Activated naive CD8-positive, alpha-beta T cell treated with anti-CD3 and anti-CD28 coated beads, Interleukin-2, amount 10 ng/mL, durations not matched to agents 7 days and 5 days (primary cell): Measurements from ENCODE around the gene FGFR2. TPM values are rescaled to one million over a fixed set of nuclear protein-coding genes. Genes with fewer than 3 reads are reported as not detected.

ENCODE experiments used
- ATAC-seq: fragments of 150-1000 bp; cut with Tn5 transposase; one replicate; pipeline ENCODE4 v1.10.0; 2021; ENCODE audit warnings: low read depth, moderate library complexity
- POLR2A ChIA-PET: fragments of 350-600 bp; sonication (Branson Sonifier 250); formaldehyde crosslinking; loops from one replicate; lab custom pipeline; 2021; ENCODE audit warnings: antibody characterized with exemption; lab: Charles Lee
- DNase-seq: peaks from one replicate; pipeline ENCODE4 v3.0.0; 2021
- H3K27ac Mint-ChIP-seq: one replicate; pipeline ENCODE4 v1.8.0; 2022; ENCODE audit warnings: mild to moderate bottlenecking, mixed read lengths
- H3K27me3 Mint-ChIP-seq: one replicate; pipeline ENCODE4 v1.8.0; 2022; ENCODE audit warnings: mild to moderate bottlenecking, moderate library complexity, mixed read lengths
- H3K36me3 Mint-ChIP-seq: one replicate; pipeline ENCODE4 v1.8.0; 2021; ENCODE audit warnings: mild to moderate bottlenecking, mixed read lengths
- H3K4me1 Mint-ChIP-seq: one replicate; pipeline ENCODE4 v1.8.0; 2021; ENCODE audit warnings: mixed read lengths
- H3K4me3 Mint-ChIP-seq: one replicate; pipeline ENCODE4 v1.8.0; 2022; ENCODE audit warnings: mild to moderate bottlenecking, moderate library complexity, mixed read lengths
- H3K9me3 Mint-ChIP-seq: one replicate; pipeline ENCODE4 v1.8.0; 2021; ENCODE audit warnings: mixed read lengths
- total RNA-seq, 2 experiments: library from RNA; stranded (reverse); gene quantifications; one replicate each; pipeline ENCODE4 v1.2.3, GENCODE V29; 2021

The FGFR2 gene
- total RNA-seq, 2 experiments from 2014 or later: 0.89 to 1.1 TPM

DNA sequence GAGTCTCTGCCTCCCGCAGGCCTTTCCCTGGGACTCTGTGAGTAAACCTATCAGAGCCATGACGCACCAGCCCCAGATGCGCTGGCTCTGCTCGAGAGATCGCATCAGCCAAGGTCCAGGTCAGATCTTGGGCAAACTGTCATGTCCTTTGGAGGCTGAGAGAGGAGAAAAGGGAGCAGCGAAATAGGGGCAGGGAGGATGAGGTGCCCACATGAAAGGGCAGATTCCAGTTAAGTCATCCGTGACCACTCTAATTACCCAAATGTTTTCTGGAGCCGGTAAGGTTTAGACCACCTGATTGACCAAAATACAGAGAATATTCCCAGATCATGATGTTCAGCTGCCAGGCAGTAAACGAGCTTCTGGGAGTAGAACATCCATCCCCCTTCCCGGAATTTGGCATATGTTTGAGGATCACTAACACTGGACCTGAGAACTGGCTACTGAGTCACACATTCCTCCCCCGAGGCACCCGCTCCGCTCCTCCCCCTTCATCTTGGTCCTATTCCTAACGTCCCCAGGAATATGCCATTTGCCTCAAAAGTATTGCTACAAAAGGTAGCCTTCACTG is 88.0 kb downstream of the FGFR2 start:
- no peak overlapping the region for H3K27ac Mint-ChIP-seq
- DNase-seq (no peak), ATAC-seq (no peak)
- H3K27me3 Mint-ChIP-seq: no peaks in the 10 kb centered on the region
- H3K36me3 Mint-ChIP-seq: no peaks in the 10 kb centered on the region
- H3K4me3 Mint-ChIP-seq: no peak overlapping the region
- no peaks in the 10 kb centered on the region for H3K4me1 Mint-ChIP-seq
- POLR2A ChIA-PET: no interaction called here
- H3K9me3 Mint-ChIP-seq: peaks cover under 1% of the 10 kb centered on the region

DNA sequence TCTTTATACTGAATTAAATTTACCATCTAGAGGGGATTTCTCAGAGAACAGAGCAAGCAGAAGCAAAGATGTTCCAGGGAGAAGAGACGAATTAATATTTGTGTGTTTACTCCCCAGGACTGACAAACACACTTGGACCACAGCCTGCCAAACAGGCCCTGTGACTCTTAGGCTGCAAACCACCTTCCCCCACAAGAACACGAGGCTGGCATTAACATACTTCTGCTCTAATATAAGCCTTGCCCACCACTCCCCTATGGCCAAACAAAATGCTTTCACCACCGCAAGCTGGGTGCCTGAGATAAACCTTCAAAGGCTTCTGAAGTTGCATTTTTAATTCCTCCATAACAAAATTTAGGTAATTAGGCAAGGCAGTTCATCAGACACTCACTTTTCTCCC is 88.4 kb downstream of the FGFR2 start:
- Mint-ChIP-seq H3K27me3 (no peaks in the 10 kb centered on the region), H3K4me3 (no peak overlapping the region), H3K27ac (no peak overlapping the region), H3K4me1 (no peaks in the 10 kb centered on the region), H3K36me3 (no peaks in the 10 kb centered on the region), H3K9me3 (peaks cover 2% of the 10 kb centered on the region)
- DNase-seq (no peak), ATAC-seq (no peak)
- POLR2A ChIA-PET: no interaction called here

DNA sequence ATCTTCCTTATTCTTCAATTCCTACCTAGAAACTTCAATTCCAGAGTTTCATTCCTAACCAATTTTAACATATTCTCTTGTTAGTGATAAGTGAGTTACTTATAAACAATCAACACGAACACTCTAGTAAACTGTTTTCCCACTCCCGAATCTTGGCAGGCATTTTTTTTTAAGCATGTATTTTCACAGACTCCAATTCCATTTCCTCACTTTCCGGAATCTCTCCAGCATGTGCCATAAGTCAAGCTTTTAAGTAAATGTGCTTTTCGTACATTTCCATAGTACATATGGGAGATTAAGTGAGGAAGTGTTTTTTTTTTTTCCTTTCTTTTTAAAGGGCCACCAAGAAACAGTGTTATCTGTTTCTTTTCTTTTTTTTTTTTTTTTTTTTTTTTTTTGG is 89.1 kb downstream of the FGFR2 start:
- POLR2A ChIA-PET: no interaction called here
- Mint-ChIP-seq H3K27ac (no peak overlapping the region), H3K9me3 (peaks cover 2% of the 10 kb centered on the region), H3K4me3 (no peak overlapping the region), H3K27me3 (no peaks in the 10 kb centered on the region), H3K36me3 (no peaks in the 10 kb centered on the region), H3K4me1 (no peaks in the 10 kb centered on the region)
- DNase-seq: no peak
- no peak for ATAC-seq

DNA sequence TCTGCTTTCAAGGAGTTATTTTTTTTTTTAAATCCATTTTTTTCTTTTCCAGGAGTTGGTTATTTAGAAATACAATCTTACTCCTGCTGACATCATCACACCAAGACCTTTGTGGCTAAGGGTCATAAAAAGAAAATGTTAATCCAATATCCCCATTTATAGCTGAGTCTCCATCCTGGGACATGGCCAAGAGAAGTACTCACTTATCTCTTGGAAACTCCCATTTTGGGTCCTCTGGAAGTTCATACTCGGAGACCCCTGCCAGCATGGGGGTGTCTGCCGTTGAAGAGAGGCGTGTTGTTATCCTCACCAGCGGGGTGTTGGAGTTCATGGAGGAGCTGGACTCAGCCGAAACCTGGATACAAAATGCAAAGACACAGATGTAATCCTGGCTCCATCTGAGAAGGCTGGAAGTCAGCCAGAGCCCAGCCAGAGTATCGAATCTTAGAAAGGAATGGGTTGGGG is 94.6 kb downstream of the FGFR2 start:
- DNase-seq (no peak), ATAC-seq (no peak)
- H3K4me1 Mint-ChIP-seq: no peaks in the 10 kb centered on the region
- no peaks in the 10 kb centered on the region for H3K27me3 Mint-ChIP-seq
- no peaks in the 10 kb centered on the region for H3K36me3 Mint-ChIP-seq
- POLR2A ChIA-PET: no interaction called here
- no peak overlapping the region for H3K27ac Mint-ChIP-seq
- peaks cover 4% of the 10 kb centered on the region for H3K9me3 Mint-ChIP-seq
- H3K4me3 Mint-ChIP-seq: no peak overlapping the region

DNA sequence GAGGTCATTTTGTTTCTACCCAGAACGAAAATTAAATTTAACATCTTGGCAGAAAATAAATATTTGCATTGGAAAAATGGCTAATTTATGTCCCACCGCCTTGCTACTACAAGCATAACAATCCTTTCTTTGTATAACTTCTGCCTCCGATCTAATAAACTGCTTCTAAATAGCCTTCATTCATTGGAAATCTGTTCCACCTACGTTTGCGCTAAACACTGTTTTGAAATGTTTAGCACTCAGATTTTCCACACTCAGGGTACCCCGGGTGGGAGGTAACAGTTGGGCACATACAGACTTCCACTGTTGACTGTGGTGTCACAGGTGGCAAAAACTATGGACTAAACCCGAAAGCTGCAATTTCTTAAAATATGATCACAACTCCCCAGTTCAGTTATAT is 96.4 kb downstream of the FGFR2 start:
- Mint-ChIP-seq H3K36me3 (no peaks in the 10 kb centered on the region), H3K9me3 (peaks cover 4% of the 10 kb centered on the region), H3K27ac (no peak overlapping the region), H3K4me3 (no peak overlapping the region), H3K4me1 (no peaks in the 10 kb centered on the region), H3K27me3 (no peaks in the 10 kb centered on the region)
- ATAC-seq (no peak), DNase-seq (no peak)
- POLR2A ChIA-PET: no interaction called here

DNA sequence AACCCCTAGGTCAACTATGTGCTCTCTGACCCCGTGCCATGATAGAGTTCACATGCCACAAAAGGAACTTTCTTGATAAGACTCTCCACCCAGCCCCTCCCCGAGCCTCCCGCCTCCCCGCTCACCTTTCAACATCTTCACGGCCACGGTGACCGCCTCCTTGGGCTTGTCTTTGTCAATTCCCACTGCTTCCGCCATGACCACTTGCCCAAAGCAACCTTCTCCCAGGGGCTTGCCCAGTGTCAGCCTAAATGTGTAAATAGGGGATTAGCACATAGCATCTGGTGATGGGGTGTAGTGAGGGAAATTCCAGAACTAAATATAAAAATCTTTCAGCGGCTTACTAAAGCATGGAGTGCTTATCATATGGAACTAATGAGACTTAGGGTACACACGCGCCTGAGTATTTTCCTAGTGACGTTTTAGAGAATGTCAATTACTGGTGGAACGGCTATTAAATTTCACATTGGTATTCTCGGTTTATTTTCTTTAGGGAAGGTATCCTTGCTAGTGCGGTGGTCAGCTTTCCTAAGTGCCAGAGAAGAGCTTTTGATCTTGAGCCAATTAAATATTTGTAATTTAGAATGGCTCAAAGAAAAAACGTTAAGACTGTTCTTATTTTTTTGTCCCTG is 97.4 kb downstream of the FGFR2 start:
- no peak for DNase-seq
- Mint-ChIP-seq H3K9me3 (peaks cover 4% of the 10 kb centered on the region), H3K27ac (no peak overlapping the region), H3K4me3 (no peak overlapping the region), H3K4me1 (no peaks in the 10 kb centered on the region), H3K36me3 (no peaks in the 10 kb centered on the region), H3K27me3 (no peaks in the 10 kb centered on the region)
- ATAC-seq: no peak
- POLR2A ChIA-PET: no interaction called here

DNA sequence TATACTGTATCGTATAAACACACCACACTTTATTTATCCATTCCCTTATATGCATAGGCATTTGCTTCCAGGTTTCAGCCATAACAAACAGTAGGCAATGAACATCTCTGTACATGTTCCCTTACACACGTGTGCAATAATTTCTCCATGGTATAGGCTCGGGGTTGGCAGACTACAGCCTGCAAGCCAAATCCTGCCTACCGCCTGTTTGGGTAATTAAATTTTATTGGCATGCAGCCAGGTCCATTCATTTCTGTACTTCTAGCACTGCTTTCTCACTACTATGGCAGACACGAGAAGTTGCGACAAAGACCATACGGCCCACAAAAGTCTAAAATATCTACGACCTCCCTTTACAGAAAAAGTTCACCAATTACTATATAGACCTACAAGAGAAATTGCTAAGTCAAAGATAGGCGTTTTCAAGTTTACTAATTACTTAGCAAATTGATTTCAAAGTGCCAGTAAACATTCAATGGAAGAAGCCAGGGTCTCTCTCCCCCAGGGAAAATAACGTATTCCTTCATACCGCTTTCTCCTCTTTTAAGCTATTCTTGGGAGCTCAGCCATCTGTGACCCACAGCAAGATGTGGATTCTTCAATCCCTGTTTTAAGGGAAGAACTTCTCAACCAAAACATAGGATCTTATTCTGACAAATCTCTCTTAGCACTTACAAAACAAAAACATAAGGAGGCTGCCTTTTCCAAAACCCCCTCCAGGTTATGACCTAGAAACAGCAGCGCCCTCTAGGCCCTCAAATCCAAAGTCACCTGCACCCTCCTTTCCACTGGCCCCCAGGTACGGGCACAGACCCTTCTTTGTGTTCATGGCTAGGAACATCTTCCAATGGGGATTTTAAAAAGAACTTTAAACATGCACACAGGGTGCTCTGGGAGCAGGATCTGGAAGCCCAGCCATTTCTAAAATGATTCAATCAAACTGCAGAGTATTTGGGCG is 100.5 kb downstream of the FGFR2 start:
- no peaks in the 10 kb centered on the region for H3K36me3 Mint-ChIP-seq
- H3K27me3 Mint-ChIP-seq: no peaks in the 10 kb centered on the region
- DNase-seq: no peak
- H3K9me3 Mint-ChIP-seq: peaks cover 2% of the 10 kb centered on the region
- H3K27ac Mint-ChIP-seq: no peak overlapping the region
- H3K4me3 Mint-ChIP-seq: no peak overlapping the region
- no peak for ATAC-seq
- no peaks in the 10 kb centered on the region for H3K4me1 Mint-ChIP-seq
- POLR2A ChIA-PET: no interaction called here

DNA sequence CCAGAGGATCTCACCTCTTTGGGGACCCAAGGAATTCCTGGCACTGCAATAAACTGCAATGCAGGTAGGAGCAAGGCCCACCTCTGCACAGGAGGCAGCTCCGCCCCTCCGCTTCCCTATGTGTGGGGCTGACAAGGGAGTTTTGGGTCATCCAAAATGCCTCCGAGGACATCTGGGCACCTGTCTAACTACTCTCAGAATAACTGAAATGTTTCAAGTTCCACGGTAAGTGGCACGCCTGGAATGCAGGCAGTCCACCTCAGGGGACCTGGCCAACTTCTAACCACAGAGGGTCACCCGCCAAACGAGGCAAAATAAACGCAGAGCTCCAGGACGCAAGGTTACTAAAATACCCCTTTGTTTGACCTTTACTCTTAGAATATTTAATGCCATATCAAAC is 102.5 kb downstream of the FGFR2 start:
- H3K27ac Mint-ChIP-seq: no peak overlapping the region
- peaks cover 2% of the 10 kb centered on the region for H3K9me3 Mint-ChIP-seq
- H3K4me1 Mint-ChIP-seq: no peaks in the 10 kb centered on the region
- ATAC-seq: no peak
- POLR2A ChIA-PET: no interaction called here
- H3K27me3 Mint-ChIP-seq: no peaks in the 10 kb centered on the region
- H3K4me3 Mint-ChIP-seq: no peak overlapping the region
- DNase-seq: no peak
- H3K36me3 Mint-ChIP-seq: no peaks in the 10 kb centered on the region

DNA sequence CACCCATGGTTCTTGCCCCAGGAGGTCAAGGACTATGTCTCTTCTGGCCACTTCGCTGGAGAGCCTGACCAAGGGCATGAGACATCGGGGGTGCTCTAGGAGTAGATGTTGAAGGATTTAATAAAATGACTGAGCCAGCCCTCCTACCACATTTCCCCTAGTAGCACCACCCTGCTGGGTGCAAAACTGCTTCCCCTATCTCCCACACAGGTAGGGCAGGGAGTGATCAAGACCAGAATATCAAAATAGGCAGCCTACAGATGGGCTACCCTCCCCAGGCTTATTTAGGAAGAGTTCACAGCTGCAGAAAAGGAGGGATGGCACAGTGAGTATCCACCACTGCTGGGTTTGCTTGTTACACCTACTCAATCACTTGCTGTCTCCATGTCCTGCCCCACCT is 103.9 kb downstream of the FGFR2 start:
- H3K27ac Mint-ChIP-seq: no peak overlapping the region
- H3K4me1 Mint-ChIP-seq: no peaks in the 10 kb centered on the region
- DNase-seq (no peak), ATAC-seq (no peak)
- H3K9me3 Mint-ChIP-seq: no peaks in the 10 kb centered on the region
- POLR2A ChIA-PET: no interaction called here
- no peaks in the 10 kb centered on the region for H3K27me3 Mint-ChIP-seq
- no peaks in the 10 kb centered on the region for H3K36me3 Mint-ChIP-seq
- no peak overlapping the region for H3K4me3 Mint-ChIP-seq

DNA sequence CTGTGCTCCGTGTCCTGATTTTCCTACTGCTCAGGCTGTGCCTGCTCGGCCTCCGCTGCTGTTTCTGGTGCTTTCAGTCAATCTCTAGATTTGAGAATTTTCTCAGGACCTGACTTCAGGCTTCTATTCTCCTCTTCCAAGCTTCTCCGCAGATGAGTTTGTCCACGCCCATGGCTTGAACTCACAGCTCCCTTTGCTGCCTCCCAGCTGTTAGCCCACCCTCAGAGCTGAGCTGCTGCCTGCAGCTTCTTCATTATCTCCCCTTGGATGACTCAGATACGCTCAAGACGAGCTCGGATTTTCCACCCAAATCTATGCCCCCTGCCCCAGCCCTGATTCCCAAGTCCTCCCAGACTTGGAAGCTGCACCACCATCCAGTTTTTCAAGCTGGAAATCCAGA is 104.7 kb downstream of the FGFR2 start:
- Mint-ChIP-seq H3K27ac (no peak overlapping the region), H3K9me3 (no peaks in the 10 kb centered on the region), H3K4me1 (no peaks in the 10 kb centered on the region), H3K36me3 (no peaks in the 10 kb centered on the region), H3K27me3 (no peaks in the 10 kb centered on the region), H3K4me3 (no peak overlapping the region)
- ATAC-seq: no peak
- POLR2A ChIA-PET: no interaction called here
- DNase-seq: no peak

DNA sequence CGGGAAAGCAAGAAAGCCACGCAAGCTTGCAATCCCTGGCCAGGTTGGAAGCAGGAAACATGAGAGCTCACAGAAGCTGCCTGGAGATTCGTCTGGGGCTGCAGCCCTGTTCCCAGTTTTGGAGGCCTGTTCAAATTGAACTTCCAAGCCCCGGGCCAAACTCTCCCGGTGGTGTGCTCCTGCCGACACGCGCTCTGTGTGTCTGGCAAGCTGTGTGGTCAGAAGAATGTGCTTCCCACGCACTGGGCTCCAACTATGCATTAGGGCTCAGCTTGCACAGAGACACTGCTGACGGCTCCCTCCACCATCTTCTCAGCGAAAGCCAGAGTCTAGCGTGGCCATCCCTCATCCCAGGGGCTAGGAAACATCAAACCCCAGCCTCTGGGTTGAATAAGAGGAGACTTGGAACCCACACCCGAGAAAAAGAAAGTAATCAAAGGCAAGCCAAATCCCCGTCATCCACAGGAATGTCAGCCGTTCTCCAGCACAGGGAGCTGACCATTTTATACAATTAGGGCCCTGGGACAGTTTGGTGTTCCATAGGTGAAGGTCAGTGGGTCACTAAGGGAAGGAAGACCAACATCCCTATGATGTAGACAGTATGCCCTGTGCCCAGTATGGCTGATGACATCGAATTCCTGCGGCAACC is 107.2 kb downstream of the FGFR2 start:
- Mint-ChIP-seq H3K4me1 (no peaks in the 10 kb centered on the region), H3K36me3 (no peaks in the 10 kb centered on the region), H3K27ac (no peak overlapping the region), H3K4me3 (no peak overlapping the region), H3K27me3 (no peaks in the 10 kb centered on the region), H3K9me3 (no peaks in the 10 kb centered on the region)
- no peak for DNase-seq
- POLR2A ChIA-PET: no interaction called here
- no peak for ATAC-seq

DNA sequence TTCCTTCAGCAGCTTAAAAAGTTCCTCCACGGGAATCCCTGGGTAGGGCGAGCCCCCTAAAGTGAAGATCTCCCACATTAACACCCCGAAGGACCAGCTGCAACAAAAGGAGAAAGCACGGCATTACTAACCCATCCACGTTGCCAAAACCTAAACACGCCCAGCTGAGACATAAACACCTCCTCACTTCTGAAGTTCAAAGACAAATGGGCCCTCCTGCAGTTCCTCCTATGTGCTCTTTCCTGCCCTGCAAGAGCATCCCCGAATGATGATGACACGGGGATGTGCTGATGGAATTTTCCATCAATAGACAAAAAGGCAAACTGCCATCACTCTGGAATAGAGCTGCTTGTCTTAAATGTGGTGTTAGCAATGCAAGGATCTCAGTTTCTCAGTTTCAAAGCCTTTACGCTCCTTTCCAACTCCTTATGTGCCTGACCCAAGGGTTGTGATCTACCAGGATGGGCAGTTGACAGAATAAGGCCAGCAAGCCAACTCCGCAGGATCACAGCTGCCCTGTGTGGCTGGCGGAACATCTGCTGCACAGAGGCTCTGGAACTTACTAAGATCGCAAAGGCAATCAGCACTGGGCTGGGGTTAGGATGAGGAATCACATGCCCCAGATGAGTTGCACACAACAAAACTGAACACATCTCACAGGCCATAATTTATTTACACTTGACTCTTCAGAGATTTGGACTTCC is 112.7 kb downstream of the FGFR2 start:
- H3K27ac Mint-ChIP-seq: no peak overlapping the region
- no peaks in the 10 kb centered on the region for H3K9me3 Mint-ChIP-seq
- ATAC-seq (no peak), DNase-seq (no peak)
- POLR2A ChIA-PET: no interaction called here
- H3K36me3 Mint-ChIP-seq: no peaks in the 10 kb centered on the region
- H3K4me1 Mint-ChIP-seq: no peaks in the 10 kb centered on the region
- peaks cover 2% of the 10 kb centered on the region for H3K27me3 Mint-ChIP-seq
- no peak overlapping the region for H3K4me3 Mint-ChIP-seq

DNA sequence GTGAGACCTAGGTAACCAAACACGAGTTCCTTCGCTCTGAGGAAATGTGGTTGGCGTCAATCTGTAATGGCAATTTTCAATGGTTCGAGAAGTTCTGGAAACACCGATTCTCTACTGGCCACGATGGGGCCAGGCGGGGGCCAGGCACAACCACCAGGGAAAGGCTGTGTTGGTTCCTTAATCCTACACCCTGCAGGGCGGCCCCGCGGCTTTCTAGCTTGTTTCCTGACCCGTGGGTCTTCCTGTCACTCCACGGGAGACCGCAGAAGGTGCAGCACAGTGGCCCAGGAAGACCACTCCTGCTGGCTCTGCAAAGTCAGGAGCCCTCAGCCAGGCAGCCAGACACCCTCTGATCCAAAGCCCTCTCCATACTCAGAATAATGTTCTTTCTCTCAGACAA is 113.4 kb downstream of the FGFR2 start:
- Mint-ChIP-seq H3K4me3 (no peak overlapping the region), H3K36me3 (no peaks in the 10 kb centered on the region), H3K27me3 (peaks cover 5% of the 10 kb centered on the region), H3K9me3 (no peaks in the 10 kb centered on the region), H3K4me1 (no peaks in the 10 kb centered on the region), H3K27ac (no peak overlapping the region)
- no peak for DNase-seq
- ATAC-seq: no peak
- POLR2A ChIA-PET: no interaction called here
